OCI-LY7 (cell line): ENCODE measurements around the gene ABCC8. TPM values are rescaled to one million over a fixed set of nuclear protein-coding genes. Genes with fewer than 3 reads are reported as not detected.

ENCODE experiments used
- BruUV-seq: library from RNA; stranded (reverse); fragments of 400-500 nt; replicated peaks from 2 replicates; lab custom pipeline; 2021; lab: Mats Ljungman, UMichigan
- CTCF ChIA-PET: fragments of 300-600 bp; sonication (Branson Sonifier 250); formaldehyde crosslinking; loops from one replicate; lab custom pipeline; 2022; ENCODE audit warnings: antibody characterized with exemption; ENCODE audit not compliant: unreplicated experiment; lab: Charles Lee
- POLR2A ChIA-PET: fragments of 300-600 bp; sonication (Branson Sonifier 250); formaldehyde crosslinking; loops from one replicate; lab custom pipeline; 2022; ENCODE audit warnings: antibody characterized with exemption; lab: Charles Lee
- DNase-seq: peaks from one replicate; pipeline ENCODE4 v3.0.0-alpha.2; 2015; ENCODE audit warnings: low spot score
- H2AFZ ChIP-seq: fragments of 200-600 bp; sonication (generic), shearing (Covaris generic); 2 replicates; pipeline ENCODE4 v1.6.1; 2014; ENCODE audit warnings: mild to moderate bottlenecking, antibody characterized with exemption, low read length, moderate library complexity
- H3K27ac ChIP-seq: fragments of 200-600 bp; sonication (generic); 2 replicates; pipeline ENCODE4 v1.5.1; 2014; ENCODE audit warnings: mixed run types, low read depth, mild to moderate bottlenecking, moderate library complexity, low read length, inconsistent platforms; ENCODE audit not compliant: poor library complexity, severe bottlenecking
- H3K36me3 ChIP-seq: fragments of 200-600 bp; sonication (generic); 2 replicates; pipeline ENCODE4 v1.6.1; 2014; ENCODE audit warnings: mild to moderate bottlenecking, antibody characterized with exemption, low read length, moderate library complexity, mixed read lengths; ENCODE audit not compliant: insufficient read depth
- H3K4me1 ChIP-seq: fragments of 200-600 bp; sonication (generic); 2 replicates; pipeline ENCODE4 v1.5.1; 2014; ENCODE audit warnings: mild to moderate bottlenecking, low read length; ENCODE audit not compliant: insufficient read depth, poor library complexity, severe bottlenecking
- H3K4me2 ChIP-seq: fragments of 200-600 bp; sonication (generic); 2 replicates; pipeline ENCODE4 v1.6.1; 2014; ENCODE audit warnings: mild to moderate bottlenecking, low read length
- H3K4me3 ChIP-seq: fragments of 200-600 bp; sonication (generic); 2 replicates; pipeline ENCODE4 v1.5.1; 2014; ENCODE audit warnings: mild to moderate bottlenecking, low read depth, low read length; ENCODE audit not compliant: poor library complexity, severe bottlenecking
- H3K79me2 ChIP-seq: fragments of 200-600 bp; sonication (generic); 2 replicates; pipeline ENCODE4 v1.6.1; 2016; ENCODE audit warnings: low read depth, mild to moderate bottlenecking, low read length, moderate library complexity, mixed read lengths; ENCODE audit not compliant: insufficient read depth
- H3K9me2 ChIP-seq: fragments of 200-600 bp; sonication (generic); 2 replicates; pipeline ENCODE4 v1.6.1; 2016; ENCODE audit warnings: mild to moderate bottlenecking, low read length, mixed read lengths; ENCODE audit not compliant: insufficient read depth
- H3K9me3 ChIP-seq: fragments of 200-600 bp; sonication (generic); 2 replicates; pipeline ENCODE4 v1.6.1; 2014; ENCODE audit warnings: mild to moderate bottlenecking, mixed run types, low read length, mixed read lengths
- H4K20me1 ChIP-seq: fragments of 200-600 bp; sonication (generic); 2 replicates; pipeline ENCODE4 v1.6.1; 2014; ENCODE audit warnings: mild to moderate bottlenecking, antibody characterized with exemption, low read length, moderate library complexity, mixed read lengths; ENCODE audit not compliant: insufficient read depth
- EZH2phosphoT487 ChIP-seq: fragments of 200-600 bp; sonication (generic); IDR thresholded peaks from 2 replicates; pipeline ENCODE4 v1.6.1; 2018; ENCODE audit warnings: low read depth, borderline replicate concordance, mild to moderate bottlenecking, mixed run types, antibody characterized with exemption, low read length, moderate library complexity, mixed read lengths
- intact Hi-C: fragments of 100-400 bp; cut with micrococcal nuclease; formaldehyde crosslinking; loops from one replicate; pipeline ENCODE4 v1.10.0; 2022; ENCODE audit not compliant: unreplicated experiment
- total RNA-seq, 2 experiments: library from RNA; depleted of rRNA in 1 of 2; stranded (reverse); fragments of >200 nt in 1 of 2; shearing (Covaris generic) in 1 of 2; gene quantifications; 2 replicates each; pipeline ENCODE4 v1.2.3, GENCODE V29; 2014 to 2022
- TF ChIP-seq, protein P1 (sequence below): fragments of 200-600 bp; sonication (generic); conservative IDR thresholded peaks from 2 replicates; pipeline ENCODE4 v1.5.1; 2014; ENCODE audit warnings: mild to moderate bottlenecking, antibody characterized with exemption, low read length, moderate library complexity, mixed read lengths

ABCC8 gene
- total RNA-seq, 2 experiments from 2014 or later, result not detected

DNA sequence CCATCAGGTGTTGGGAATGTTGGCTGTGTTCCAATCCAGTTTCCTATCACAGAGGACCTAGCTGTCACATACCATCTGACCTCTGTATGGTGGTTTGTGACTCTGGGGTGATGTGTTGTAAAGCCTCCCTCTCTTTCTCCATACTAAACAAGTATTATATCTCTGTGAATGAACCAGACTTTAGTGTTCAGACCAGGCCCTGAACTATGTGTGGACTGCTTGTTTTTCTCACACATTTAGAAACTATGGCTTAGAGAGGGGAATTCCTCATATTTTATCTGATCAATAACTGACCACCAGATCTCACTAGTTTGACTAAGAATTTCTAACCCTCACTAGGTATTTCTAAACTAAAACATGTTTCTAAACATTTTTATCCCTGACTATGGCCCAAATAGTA lies 107.6 kb downstream of the ABCC8 start:
- no TSS peak for BruUV-seq
- Histone ChIP-seq H3K9me2 (no peaks in the 10 kb centered on the region), H3K4me1 (no peaks in the 10 kb centered on the region), H3K9me3 (peaks cover 39% of the 10 kb centered on the region), H3K27ac (no peak overlapping the region), H4K20me1 (no peaks in the 10 kb centered on the region), H2AFZ (no peak overlapping the region), H3K4me3 (no peak overlapping the region), H3K36me3 (peaks cover 88% of the 10 kb centered on the region), H3K79me2 (no peaks in the 10 kb centered on the region), H3K4me2 (no peak overlapping the region)
- no peak for DNase-seq
- ChIA-PET CTCF (no interaction called here), POLR2A (no interaction called here)
- no peak for TF ChIP-seq EZH2phosphoT487
- TF ChIP-seq, protein P1, sequence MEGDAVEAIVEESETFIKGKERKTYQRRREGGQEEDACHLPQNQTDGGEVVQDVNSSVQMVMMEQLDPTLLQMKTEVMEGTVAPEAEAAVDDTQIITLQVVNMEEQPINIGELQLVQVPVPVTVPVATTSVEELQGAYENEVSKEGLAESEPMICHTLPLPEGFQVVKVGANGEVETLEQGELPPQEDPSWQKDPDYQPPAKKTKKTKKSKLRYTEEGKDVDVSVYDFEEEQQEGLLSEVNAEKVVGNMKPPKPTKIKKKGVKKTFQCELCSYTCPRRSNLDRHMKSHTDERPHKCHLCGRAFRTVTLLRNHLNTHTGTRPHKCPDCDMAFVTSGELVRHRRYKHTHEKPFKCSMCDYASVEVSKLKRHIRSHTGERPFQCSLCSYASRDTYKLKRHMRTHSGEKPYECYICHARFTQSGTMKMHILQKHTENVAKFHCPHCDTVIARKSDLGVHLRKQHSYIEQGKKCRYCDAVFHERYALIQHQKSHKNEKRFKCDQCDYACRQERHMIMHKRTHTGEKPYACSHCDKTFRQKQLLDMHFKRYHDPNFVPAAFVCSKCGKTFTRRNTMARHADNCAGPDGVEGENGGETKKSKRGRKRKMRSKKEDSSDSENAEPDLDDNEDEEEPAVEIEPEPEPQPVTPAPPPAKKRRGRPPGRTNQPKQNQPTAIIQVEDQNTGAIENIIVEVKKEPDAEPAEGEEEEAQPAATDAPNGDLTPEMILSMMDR, result no peak
- intact Hi-C loops, result no loop called here

DNA sequence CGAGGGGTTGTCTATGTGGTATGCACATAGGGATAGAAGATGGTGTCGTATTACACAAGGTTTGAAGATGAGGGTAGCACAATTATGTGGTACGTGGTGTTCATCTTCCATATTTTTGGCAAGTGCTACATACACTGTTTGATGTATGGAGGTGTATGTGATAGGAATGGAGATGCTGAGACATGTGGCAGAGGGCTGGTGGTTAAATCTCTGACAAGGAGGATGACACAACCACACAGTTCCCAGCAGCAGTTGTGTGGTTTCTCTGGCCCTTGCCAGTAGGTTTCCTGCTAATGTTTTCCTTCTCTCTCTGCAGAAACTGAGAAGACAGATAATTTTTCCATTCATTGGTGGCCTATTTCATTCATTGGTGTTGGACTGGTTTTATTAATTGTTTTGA lies 108.1 kb downstream of the ABCC8 start:
- ChIA-PET POLR2A (no interaction called here), CTCF (no interaction called here)
- Histone ChIP-seq H3K4me3 (no peak overlapping the region), H3K79me2 (no peaks in the 10 kb centered on the region), H3K9me3 (peaks cover 39% of the 10 kb centered on the region), H4K20me1 (no peaks in the 10 kb centered on the region), H3K27ac (no peak overlapping the region), H3K4me1 (no peaks in the 10 kb centered on the region), H3K4me2 (no peak overlapping the region), H2AFZ (no peak overlapping the region), H3K9me2 (no peaks in the 10 kb centered on the region), H3K36me3 (peaks cover 88% of the 10 kb centered on the region)
- intact Hi-C loops, result no loop called here
- no TSS peak for BruUV-seq
- DNase-seq, result no peak
- TF ChIP-seq EZH2phosphoT487, result no peak
- TF ChIP-seq, protein P1, result no peak

DNA sequence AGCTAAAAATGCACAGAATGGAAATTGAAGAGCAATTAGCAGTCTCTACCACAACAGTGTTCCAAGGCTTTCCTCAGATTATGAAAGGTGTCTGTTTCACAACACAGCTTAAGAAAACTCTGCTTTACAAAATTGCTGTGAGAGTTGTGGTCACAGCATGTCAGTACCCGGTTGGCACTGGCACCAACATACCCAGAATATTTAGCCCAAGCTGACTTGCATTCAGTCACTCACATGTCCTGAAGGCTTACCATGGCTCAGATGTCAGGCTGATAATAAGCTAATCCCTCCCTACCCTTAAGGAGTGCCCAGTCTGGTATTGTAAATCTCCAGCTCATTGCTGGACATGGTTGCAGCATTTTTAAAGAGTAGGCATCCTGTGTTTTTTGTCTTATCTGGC lies 110.2 kb downstream of the ABCC8 start:
- H3K4me3 ChIP-seq, result no peak overlapping the region
- intact Hi-C loops, result no loop called here
- peaks cover 27% of the 10 kb centered on the region for H3K9me3 ChIP-seq
- H4K20me1 ChIP-seq, result no peaks in the 10 kb centered on the region
- peaks cover 76% of the 10 kb centered on the region for H3K36me3 ChIP-seq
- H3K4me1 ChIP-seq, result no peaks in the 10 kb centered on the region
- H3K27ac ChIP-seq, result no peak overlapping the region
- DNase-seq, result no peak
- no peaks in the 10 kb centered on the region for H3K9me2 ChIP-seq
- CTCF ChIA-PET, result no interaction called here
- H3K4me2 ChIP-seq, result no peak overlapping the region
- TF ChIP-seq, protein P1, result no peak
- TF ChIP-seq EZH2phosphoT487, result no peak
- no peaks in the 10 kb centered on the region for H3K79me2 ChIP-seq
- no TSS peak for BruUV-seq
- no peak overlapping the region for H2AFZ ChIP-seq
- POLR2A ChIA-PET, result interaction anchor here (0.9 to 1.0 kb wide), 2 partner anchors 10 to 68 kb away, joined by 3 to 5 read pairs; no protein-coding TSS in a partner anchor
